HG02678 (cell line): Measurements from ENCODE around the gene SLC25A44.
"Not testable (repeated sequence)": the region's sequence is repeated elsewhere in the genome, so short reads cannot be mapped to it uniquely, and the experiment has no call there.

ENCODE experiments used
- ATAC-seq: cut with Tn5 transposase; IDR thresholded peaks from one replicate; pipeline ENCODE4 v1.9.1; 2021; ENCODE audit warnings: mild to moderate bottlenecking, moderate library complexity; ENCODE audit not compliant: unreplicated experiment

SLC25A44 gene

DNA sequence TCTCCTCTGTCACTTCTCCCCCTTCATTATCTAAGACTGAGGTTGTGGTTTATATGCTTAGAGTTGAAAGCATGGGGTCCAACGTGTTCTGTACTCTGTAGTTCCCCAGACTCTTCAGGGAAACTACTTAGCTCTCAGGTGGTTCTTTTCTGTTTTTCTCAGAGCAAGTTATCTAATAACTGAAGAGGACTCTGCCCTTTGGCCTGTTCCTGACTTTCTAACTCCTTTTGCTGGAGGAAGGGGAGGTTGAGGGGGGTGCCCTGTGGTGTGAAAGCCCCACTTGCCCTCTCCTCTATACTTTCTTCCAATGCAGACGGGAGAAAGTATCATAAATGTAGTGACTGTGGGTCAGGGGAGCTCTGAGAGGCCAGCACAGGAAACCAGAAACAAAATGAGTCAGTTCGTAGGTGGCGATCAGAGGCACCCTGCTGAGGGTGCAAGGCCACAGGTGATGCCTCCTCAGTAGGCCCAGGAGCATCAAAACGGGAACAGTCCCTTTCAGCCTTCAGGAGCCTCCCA lies 5.0 kb downstream of the SLC25A44 start:
- ATAC-seq: peak; percentile 44

GRCh38 chr1:156200044-156200443 lies 6.1 kb downstream of the SLC25A44 start:
- ATAC-seq: no peak

DNA sequence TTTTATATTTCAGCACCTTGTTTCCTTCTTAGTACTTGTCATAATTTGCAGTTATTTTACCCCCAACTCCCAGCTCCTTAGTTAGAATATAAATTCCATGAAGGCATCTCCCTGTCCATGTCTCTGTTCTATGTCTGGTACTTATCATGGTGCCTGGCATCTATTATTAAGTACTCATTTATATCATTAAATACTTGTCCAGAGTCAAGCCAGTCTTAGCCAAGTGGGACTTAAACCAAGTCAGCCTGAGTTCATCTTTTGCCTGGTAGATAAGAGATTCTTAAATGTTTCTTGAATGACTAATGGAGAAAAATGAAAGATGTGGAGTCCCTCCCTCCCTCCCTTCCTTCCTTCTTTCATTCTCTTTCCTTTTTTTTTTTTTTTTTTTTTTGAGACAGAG lies 9.4 kb downstream of the SLC25A44 start:
- no peak for ATAC-seq

DNA sequence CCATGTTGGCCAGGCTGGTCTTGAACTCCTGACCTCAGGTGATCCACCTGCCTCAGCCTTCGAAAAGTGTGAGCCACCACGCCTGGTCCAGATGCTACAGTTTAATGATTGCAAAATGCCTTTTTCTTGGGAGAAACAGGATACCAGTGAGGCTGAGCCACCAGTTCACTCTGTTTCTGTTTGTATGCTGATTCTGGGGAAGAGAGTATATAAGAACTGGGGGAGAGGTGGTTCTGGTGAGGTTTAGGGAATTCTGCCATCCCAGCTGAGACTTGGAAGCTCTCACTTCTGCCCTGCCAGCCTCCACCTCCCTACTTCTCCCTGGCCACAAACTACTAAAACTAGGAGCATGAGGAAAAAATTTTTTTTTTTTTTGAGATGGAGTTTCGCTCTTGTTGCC lies 10.8 kb downstream of the SLC25A44 start:
- ATAC-seq: no peak

- ATAC-seq: no peak
Observed at GRCh38 chr1:156211243-156211642, 17.3 kb downstream of the SLC25A44 start.

GRCh38 chr1:156212130-156212529 lies 18.2 kb downstream of the SLC25A44 start:
- ATAC-seq: no peak

DNA sequence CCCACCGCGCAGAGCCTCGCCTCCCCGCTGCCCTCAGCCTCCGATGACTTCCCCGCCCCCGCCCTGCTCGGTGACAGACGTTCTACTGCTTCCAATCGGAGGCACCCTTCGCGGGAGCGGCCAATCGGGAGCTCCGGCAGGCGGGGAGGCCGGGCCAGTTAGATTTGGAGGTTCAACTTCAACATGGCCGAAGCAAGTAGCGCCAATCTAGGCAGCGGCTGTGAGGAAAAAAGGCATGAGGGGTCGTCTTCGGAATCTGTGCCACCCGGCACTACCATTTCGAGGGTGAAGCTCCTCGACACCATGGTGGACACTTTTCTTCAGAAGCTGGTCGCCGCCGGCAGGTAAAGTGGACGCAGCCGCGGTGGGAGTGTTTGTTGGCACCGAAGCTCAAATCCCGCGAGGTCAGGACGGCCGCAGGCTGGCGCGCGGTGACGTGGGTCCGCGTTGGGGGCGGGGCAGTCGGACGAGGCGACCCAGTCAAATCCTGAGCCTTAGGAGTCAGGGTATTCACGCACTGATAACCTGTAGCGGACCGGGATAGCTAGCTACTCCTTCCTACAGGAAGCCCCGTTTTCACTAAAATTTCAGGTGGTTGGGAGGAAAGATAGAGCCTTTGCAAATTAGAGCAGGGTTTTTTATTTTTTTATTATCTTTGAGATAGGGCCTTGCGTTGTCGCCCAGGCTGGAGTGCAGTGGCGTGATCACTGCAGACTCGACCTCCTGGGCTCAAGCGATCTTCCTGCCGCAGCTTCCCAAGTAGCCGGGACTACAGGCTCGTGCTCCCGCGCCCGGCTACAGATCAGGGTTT lies 19.1 kb downstream of the SLC25A44 start, which contains the start of gene PMF1:
TSS of gene PMF1 (plus strand) at position 175 of the 811 bp plus-strand sequence. CDS start at position 184, 9 bp downstream.
- peak; percentile 95 for ATAC-seq

GRCh38 chr1:156213644-156213966 lies 19.7 kb downstream of the SLC25A44 start:
- peak; percentile 1 for ATAC-seq

- no peak for ATAC-seq
Observed at GRCh38 chr1:156214024-156214748, 20.3 kb downstream of the SLC25A44 start.

GRCh38 chr1:156216361-156217086 lies 22.6 kb downstream of the SLC25A44 start:
- not testable (repeated sequence) for ATAC-seq

DNA sequence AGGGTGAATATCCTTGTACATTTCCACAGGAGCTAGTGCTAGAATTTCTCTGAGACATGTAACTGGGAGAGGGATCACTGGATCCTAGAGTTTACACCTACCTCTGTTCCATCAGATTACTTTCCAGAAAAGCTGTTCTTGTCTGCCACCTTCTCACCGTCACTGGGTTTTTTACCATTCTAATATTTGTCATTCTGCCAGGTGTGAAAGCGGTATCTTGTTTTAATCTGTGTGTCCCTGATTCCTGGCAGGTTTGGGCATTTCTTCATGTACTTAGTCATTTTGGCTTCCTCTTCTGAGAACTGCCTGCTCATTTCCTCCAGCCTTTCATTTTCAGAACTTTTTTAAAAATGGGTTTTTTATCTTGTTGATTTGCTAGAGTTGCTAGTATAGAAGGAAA lies 24.0 kb downstream of the SLC25A44 start:
- no peak for ATAC-seq

GRCh38 chr1:156220226-156220625 lies 26.3 kb downstream of the SLC25A44 start:
- no peak for ATAC-seq

DNA sequence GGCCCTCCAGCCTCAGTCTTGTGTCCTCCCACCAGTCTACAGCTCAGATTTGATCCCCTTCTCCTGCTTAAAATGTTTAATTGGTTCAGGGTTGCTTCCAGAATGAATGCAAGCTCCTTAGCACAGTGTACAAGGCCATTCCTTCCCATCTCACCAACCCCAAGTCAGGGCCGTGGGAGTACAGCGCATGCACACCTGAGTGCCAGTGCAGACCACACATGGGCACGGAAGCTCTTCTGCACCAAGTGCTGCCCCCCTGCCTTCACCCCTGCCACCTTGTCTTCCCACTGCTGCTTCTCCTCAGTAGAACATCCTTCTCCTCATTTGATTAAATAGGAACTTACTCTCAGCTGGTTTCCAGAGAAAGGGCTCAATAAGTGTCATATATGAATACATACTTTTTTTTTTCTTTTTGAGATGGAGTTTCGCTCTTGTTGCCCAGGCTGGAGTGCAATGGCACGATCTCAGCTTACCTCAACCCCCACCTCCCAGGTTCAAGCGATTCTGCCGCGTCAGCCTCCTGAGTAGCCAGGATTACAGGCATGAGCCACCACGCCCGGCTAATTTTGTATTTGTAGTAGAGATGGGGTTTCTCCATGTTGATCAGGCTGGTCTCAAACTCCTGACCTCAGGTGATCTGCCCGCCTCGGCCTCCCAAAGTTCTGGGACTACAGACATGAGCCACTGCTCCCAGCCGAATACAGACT lies 28.2 kb downstream of the SLC25A44 start:
- ATAC-seq: no peak

- no peak for ATAC-seq
Observed at GRCh38 chr1:156225677-156226014, 31.7 kb downstream of the SLC25A44 start.

DNA sequence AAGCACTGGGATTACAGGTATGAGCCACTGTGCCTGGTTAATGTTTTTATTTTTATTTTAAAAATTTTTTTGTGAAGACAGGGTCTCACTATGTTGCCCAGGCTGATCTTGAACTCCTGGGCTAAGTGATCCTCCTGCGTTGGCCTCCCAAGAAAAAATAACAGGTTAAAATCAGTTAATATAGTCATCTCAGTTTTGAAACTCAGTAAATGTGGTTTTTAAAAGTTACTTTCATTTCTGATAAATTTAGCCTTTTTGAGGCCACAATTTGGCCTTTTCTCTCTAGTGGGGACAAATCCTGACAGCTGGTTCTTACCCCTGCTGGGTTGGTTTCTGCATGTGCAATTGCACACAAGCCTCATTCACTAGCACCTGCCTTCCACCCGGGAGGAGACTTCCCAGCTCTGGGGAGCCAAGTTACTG lies 32.2 kb downstream of the SLC25A44 start:
- peak; percentile 74 for ATAC-seq

DNA sequence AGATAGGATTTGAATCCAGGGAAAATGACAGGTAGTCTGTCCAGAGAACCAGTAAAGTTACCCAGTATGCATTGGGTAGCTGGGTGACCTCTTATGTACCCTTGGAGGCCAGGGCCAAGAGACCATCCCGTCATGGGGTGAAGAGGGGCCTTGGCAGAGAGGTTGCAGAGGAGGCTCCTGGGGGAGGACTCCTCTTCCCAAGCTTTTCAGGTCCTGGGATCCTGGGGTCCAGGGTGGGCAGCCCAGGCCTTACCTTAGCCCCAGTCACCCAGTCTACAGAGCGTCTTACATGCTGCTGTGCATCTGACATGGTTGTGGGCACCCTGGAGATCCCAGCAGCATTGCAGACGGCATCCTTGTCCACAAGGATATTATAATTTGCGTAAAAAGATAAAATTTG lies 32.9 kb downstream of the SLC25A44 start:
- ATAC-seq: no peak

- ATAC-seq: no peak
Observed at GRCh38 chr1:156228501-156228900, 34.6 kb downstream of the SLC25A44 start.

GRCh38 chr1:156229809-156230472 lies 36.0 kb downstream of the SLC25A44 start:
- ATAC-seq: no peak

GRCh38 chr1:156230473-156230837 lies 36.6 kb downstream of the SLC25A44 start:
- no peak for ATAC-seq

- no peak for ATAC-seq
Observed at GRCh38 chr1:156232201-156232894, 38.4 kb downstream of the SLC25A44 start.
